Pancreas (tissue), 10 donors: ENCODE results near the gene ZNF536. TPM values are rescaled to one million over a fixed set of nuclear protein-coding genes. Genes with fewer than 3 reads are reported as not detected.

Experiments
- ATAC-seq, 4 donors: fragments of 200-7000 bp; cut with Tn5 transposase; one replicate each; pipeline versions ENCODE4 v1.8.0 to v1.9.1; 2020; ENCODE audit warnings: mild to moderate bottlenecking in 4 of 4, moderate library complexity in 4 of 4
- DNase-seq, 6 donors: peaks; one replicate each; pipeline ENCODE4 v3.0.0-alpha.2; 2020
- FAIRE-seq: peaks from 2 replicates; lab custom pipeline; 2012; peaks lifted over from hg19 to GRCh38; lab: Jason Lieb, UNC
- H3K27ac ChIP-seq, 4 donors: fragments of 200-600 bp; sonication (generic); 1 replicate in 3 of 4; 2 replicates in 1 of 4; pipeline versions ENCODE4 v1.5.0 to v1.8.0; 2020
- H3K27me3 ChIP-seq, 4 donors: fragments of 200-600 bp; one replicate each; pipeline ENCODE4 v1.8.0; 2021
- H3K36me3 ChIP-seq, 3 donors: fragments of 200-600 bp; sonication (generic) in 1 of 3; one replicate each; pipeline versions ENCODE4 v1.5.0 to v1.8.0; 2020 to 2021
- H3K4me1 ChIP-seq, 3 donors: fragments of 200-600 bp; one replicate each; pipeline ENCODE4 v1.8.0; 2021
- H3K4me3 ChIP-seq, 4 donors: fragments of 200-600 bp; sonication (generic) in 2 of 4; one replicate each; pipeline versions ENCODE4 v1.5.0 to v1.8.0; 2020 to 2021
- H3K9me3 ChIP-seq, 4 donors: fragments of 200-600 bp; one replicate each; pipeline ENCODE4 v1.8.0; 2021
- CTCF ChIP-seq, 4 donors: fragments of 200-600 bp; sonication (generic) in 3 of 4; IDR thresholded peaks; one replicate each; pipeline versions ENCODE4 v1.5.0 to v1.8.0; 2021; ENCODE audit warnings: antibody characterized with exemption in 4 of 4
- WGBS, 2 donors: extraction: QIAGEN DNeasy Blood & Tissue Kit; methylation state at CpG; one replicate each; pipeline ENCODE4 v1.1.7; 2013; 5-methylcytosine and 5-hydroxymethylcytosine counted together
- intact Hi-C, 3 donors: fragments of 100-400 bp; cut with DNase I; formaldehyde crosslinking; loops; one replicate each; pipeline versions ENCODE4 v1.11.1 to v1.14.2; 2022
- polyA plus RNA-seq, 2 donors: library from polyadenylated mRNA; stranded (reverse); fragments of 200-250 nt; gene quantifications; one replicate each; pipeline ENCODE4 v1.2.3, GENCODE V29; 2013
- total RNA-seq, 6 donors: library from RNA; stranded (reverse); fragmentation: NEBNext Ultra II Directional in 4 of 6; extraction: Animal tissue kit (Norgen Biotek cat#: 25700) in 4 of 6; gene quantifications; one replicate each; pipeline versions ENCODE4 v1.2.1 to v1.2.4, GENCODE V29; 2021 to 2023
- donor health status: healthy with polysubstance abuse.
- donor health status: DM: no; HTN: no; CAD: no; lungs with moderate emphysema.
- donor health status: DM: no; HTN: no; CAD: no.
- donor health status: control.
- donor health status: control.
- donor health status: Bipolar disorder and iron deficiency.
- donor health status: DM: yes; HTN: yes; CAD: no.
- donor health status: DM: no; HTN: no; CAD: no.
- donor health status: DM: no; HTN: no; CAD: no.
- donor health status: DM: yes; HTN: yes; CAD: no.

ZNF536 gene
- total and polyA plus RNA-seq, 8 donors = 0.06 to 1.7 (median 0.13) TPM

- DNase-seq = no peak
- Histone ChIP-seq H3K9me3 (no peaks in the 10 kb centered on the region), H3K36me3 (no peaks in the 10 kb centered on the region), H3K4me1 (no peaks in the 10 kb centered on the region), H3K27ac (no peak overlapping the region), H3K4me3 (no peak overlapping the region), H3K27me3 (no peaks in the 10 kb centered on the region)
- ATAC-seq = no peak
- FAIRE-seq = no peak
- intact Hi-C loops = no loop called here
- WGBS, 2 donors = 61 to 62% methylated on average over 3 of the region's 3 CpGs
- no peak for TF ChIP-seq CTCF (IDR thresholded peaks at IDR 0.05)
Observed at GRCh38 chr19:30428844-30429243, 56.7 kb downstream of the ZNF536 start.

DNA sequence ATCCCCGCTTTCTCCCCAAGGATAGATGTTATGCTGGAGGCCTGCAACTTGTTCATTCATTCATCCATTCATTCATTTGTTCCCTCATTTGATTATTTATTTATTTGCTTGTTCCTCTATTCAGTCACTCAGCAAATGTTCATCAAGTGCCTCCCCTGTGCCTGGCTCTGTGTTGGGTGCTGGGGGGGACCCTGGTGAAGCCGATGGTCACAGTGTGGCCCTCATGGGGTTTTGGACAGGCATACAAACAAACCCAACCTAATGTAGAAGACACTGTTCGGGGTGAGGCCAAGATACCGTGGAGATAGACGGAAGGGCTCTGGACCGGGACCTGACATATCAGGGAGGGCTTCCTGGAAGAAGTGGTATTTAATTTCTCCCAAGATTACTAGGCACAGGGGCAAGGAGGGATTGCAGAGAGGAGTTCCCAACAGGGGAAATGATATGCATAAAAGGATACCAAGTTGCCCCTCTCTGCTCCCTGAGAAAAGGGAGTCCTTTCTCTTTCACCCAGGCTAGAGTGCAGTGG is 58.1 kb downstream of the ZNF536 start:
- no peak for TF ChIP-seq CTCF (IDR thresholded peaks at IDR 0.05)
- Histone ChIP-seq H3K36me3 (no peaks in the 10 kb centered on the region), H3K9me3 (no peaks in the 10 kb centered on the region), H3K4me3 (no peak overlapping the region), H3K27me3 (no peaks in the 10 kb centered on the region), H3K27ac (no peak overlapping the region), H3K4me1 (no peaks in the 10 kb centered on the region)
- intact Hi-C loops = no loop called here
- DNase-seq (no peak), FAIRE-seq (no peak), ATAC-seq (no peak)
- 89 to 94% methylated on average over 6 of the region's 6 CpGs for WGBS, 2 donors

- Histone ChIP-seq H3K9me3 (no peaks in the 10 kb centered on the region), H3K4me3 (no peak overlapping the region), H3K36me3 (no peaks in the 10 kb centered on the region), H3K27me3 (no peaks in the 10 kb centered on the region), H3K4me1 (no peaks in the 10 kb centered on the region), H3K27ac (no peak overlapping the region)
- FAIRE-seq (no peak), ATAC-seq (no peak), DNase-seq (no peak)
- WGBS, 2 donors = 56 to 66% methylated on average over 8 of the region's 8 CpGs
- intact Hi-C loops = no loop called here
- TF ChIP-seq CTCF (IDR thresholded peaks at IDR 0.05) = no peak
Observed at GRCh38 chr19:30431591-30431990, 59.4 kb downstream of the ZNF536 start.

GRCh38 chr19:30434797-30435594 is 62.8 kb downstream of the ZNF536 start:
- Histone ChIP-seq H3K9me3 (no peaks in the 10 kb centered on the region), H3K27me3 (no peaks in the 10 kb centered on the region), H3K36me3 (no peaks in the 10 kb centered on the region), H3K4me3 (no peak overlapping the region), H3K27ac (no peak overlapping the region), H3K4me1 (no peaks in the 10 kb centered on the region)
- DNase-seq (no peak), FAIRE-seq (no peak), ATAC-seq (no peak)
- no peak for TF ChIP-seq CTCF (IDR thresholded peaks at IDR 0.05)
- 82 to 90% methylated on average over 4 of the region's 4 CpGs for WGBS, 2 donors
- intact Hi-C loops = no loop called here

DNA sequence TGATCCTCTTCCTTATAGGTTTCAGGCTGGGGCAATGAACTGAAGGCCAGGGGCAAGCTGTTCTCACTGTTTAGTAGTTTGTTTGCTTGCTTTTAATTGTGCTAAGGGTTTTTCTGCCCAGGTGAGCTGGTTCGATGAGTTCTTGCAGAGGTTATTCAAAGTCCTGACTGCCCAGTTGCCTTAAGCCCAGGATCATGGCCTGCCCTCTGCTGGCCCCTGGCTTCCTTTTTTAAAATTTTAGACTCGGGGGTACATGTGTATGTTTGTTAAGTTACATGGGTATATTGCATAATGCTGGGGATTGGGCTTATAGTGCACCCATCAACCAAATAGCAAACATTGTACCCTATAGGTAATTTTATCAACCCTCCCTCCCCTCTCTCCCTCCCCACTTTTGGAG is 65.7 kb downstream of the ZNF536 start:
- no peaks in the 10 kb centered on the region for H3K27me3 ChIP-seq
- H3K9me3 ChIP-seq = no peaks in the 10 kb centered on the region
- H3K36me3 ChIP-seq = no peaks in the 10 kb centered on the region
- intact Hi-C loops = no loop called here
- ATAC-seq (no peak), DNase-seq (no peak), FAIRE-seq (no peak)
- no peak overlapping the region for H3K27ac ChIP-seq
- TF ChIP-seq CTCF (IDR thresholded peaks at IDR 0.05) = no peak
- no peaks in the 10 kb centered on the region for H3K4me1 ChIP-seq
- H3K4me3 ChIP-seq = no peak overlapping the region
- WGBS, 2 donors = 34 to 36% methylated on average over 2 of the region's 2 CpGs
